Adipocyte (in vitro differentiated cells): ENCODE measurements around the gene ZNF507.

Source experiments
- DNase-seq: peaks from one replicate; pipeline ENCODE4 v3.0.0-alpha.2; 2015; ENCODE audit warnings: low read depth
- H3K27me3 ChIP-seq: replicated peaks from 2 replicates; pipeline ENCODE4 v1.7.0; 2013; ENCODE audit warnings: mild to moderate bottlenecking, low read length, moderate library complexity; ENCODE audit not compliant: control insufficient read depth, insufficient read depth
- H3K36me3 ChIP-seq: 2 replicates; pipeline ENCODE4 v1.7.0; 2013; ENCODE audit warnings: low read length, mild to moderate bottlenecking, moderate library complexity; ENCODE audit not compliant: control insufficient read depth, insufficient read depth, severe bottlenecking
- H3K4me1 ChIP-seq: 2 replicates; pipeline ENCODE4 v1.7.0; 2013; ENCODE audit warnings: mild to moderate bottlenecking, low read length, moderate library complexity; ENCODE audit not compliant: control insufficient read depth, insufficient read depth
- H3K4me3 ChIP-seq: 2 replicates; pipeline ENCODE4 v1.7.0; 2013; ENCODE audit warnings: mild to moderate bottlenecking, low read length, moderate library complexity
- H3K9ac ChIP-seq: 2 replicates; pipeline ENCODE4 v1.7.0; 2013; ENCODE audit warnings: mild to moderate bottlenecking, low read length, moderate library complexity
- H3K9me3 ChIP-seq: 2 replicates; pipeline ENCODE4 v1.7.0; 2013; ENCODE audit warnings: mild to moderate bottlenecking, low read length, moderate library complexity; ENCODE audit not compliant: control insufficient read depth

ZNF507 gene

DNA sequence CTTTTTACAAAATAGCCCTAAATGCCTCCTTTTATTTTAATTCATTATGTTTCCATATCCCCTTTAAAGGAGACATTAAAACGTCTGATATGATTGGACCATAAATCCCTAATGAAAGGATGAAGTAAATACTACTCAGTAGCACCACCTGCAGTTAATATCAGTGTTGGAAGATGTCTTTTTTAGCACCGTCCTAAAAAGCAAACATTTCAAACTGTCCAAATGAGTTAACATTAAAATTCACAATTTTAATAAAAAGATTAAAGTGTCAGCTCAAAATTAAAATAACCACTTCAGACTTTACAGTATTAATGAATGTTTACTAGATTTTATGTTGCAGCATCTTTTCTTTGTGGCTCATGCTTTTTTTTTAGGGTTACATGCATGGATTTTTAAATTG, 12.3 kb downstream of the ZNF507 start:
- no peak for DNase-seq
- Histone ChIP-seq H3K36me3 (peaks cover 94% of the 10 kb centered on the region), H3K9ac (no peak overlapping the region), H3K9me3 (no peaks in the 10 kb centered on the region), H3K4me1 (peaks cover 5% of the 10 kb centered on the region), H3K4me3 (no peak overlapping the region), H3K27me3 (no peaks in the 10 kb centered on the region)

DNA sequence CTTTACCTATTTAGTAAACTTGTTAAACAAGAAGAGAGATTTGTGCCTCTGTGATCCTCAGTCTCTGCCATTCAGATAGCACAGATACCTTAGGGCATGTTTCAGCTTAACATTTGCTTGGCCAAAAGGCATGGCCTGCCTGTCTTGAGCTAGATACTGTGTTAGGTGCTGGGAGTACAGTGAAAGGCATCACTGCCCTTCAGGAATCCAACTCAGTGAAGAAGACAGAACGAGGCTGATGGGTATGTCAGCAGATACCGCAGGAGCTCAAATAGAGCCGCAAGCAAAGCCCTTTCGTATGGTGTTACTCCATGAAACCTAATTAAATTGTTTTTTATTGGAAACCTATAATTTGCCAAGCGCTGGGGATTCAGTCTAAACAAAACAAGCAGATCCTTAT, 12.9 kb downstream of the ZNF507 start:
- Histone ChIP-seq H3K9me3 (no peaks in the 10 kb centered on the region), H3K27me3 (no peaks in the 10 kb centered on the region), H3K4me3 (no peak overlapping the region), H3K9ac (no peak overlapping the region), H3K4me1 (peaks cover 11% of the 10 kb centered on the region), H3K36me3 (peaks cover 92% of the 10 kb centered on the region)
- DNase-seq: no peak

DNA sequence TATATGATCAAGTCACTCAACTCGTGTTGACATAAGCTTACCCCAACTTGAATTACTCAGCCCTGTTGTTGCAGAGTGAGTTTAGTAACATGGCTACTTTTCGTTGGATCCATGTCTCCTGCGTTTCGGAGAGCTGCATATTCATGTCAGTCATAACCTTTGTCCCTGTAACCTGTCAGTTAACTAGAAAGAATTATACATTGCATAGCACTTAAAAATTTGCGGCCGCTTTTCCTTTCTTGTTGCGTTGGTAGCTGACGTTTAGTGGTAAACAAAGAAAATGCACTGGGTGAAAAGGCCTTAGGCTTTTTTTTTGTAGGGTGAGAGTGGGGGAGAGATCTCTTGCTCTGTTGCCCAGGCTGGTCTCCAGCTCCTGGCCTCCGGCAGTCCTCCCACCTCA, 14.2 kb downstream of the ZNF507 start:
- no peak overlapping the region for H3K9ac ChIP-seq
- H3K4me3 ChIP-seq: no peak overlapping the region
- no peak for DNase-seq
- no peaks in the 10 kb centered on the region for H3K9me3 ChIP-seq
- no peaks in the 10 kb centered on the region for H3K27me3 ChIP-seq
- peaks cover 84% of the 10 kb centered on the region for H3K36me3 ChIP-seq
- H3K4me1 ChIP-seq: peaks cover 19% of the 10 kb centered on the region

DNA sequence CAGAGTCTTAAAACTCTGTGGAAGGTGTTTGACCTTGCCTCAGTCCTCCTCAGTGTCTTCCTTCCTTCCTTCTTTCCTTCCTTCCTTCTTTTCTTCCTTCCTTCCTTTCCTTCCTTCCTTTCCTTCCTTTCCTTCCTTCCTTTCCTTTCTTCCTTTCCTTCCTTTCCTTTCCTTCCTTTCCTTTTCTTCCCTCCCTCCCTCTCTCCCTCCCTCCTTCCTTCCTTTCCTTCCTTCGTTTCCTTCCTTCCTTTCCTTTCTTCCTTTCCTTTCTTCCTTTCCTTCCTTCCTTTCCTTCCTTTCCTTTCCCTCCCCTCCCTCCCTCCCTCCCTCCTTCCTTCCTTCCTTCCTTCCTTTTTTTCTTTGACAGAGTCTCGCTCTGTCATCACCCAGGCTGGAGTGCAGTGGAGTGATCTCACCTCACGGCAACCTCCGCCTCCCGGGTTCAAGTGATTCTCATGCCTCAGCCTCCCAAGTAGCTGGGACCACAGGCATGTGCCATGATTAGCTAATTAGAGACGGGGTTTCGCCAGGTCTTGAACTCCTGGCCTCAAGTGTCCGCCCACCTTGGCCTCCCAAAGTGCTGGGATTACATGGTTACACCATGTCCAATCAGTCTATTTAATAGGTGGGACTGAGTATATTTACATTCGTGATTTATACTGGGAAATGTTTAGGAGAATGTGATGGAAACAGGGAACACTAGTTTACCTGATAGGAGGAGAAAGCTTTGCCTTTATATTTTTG, 16.3 kb downstream of the ZNF507 start:
- Histone ChIP-seq H3K9ac (no peak overlapping the region), H3K27me3 (no peaks in the 10 kb centered on the region), H3K9me3 (no peaks in the 10 kb centered on the region), H3K36me3 (peaks cover 82% of the 10 kb centered on the region), H3K4me1 (peaks cover 19% of the 10 kb centered on the region), H3K4me3 (no peak overlapping the region)
- DNase-seq: no peak

DNA sequence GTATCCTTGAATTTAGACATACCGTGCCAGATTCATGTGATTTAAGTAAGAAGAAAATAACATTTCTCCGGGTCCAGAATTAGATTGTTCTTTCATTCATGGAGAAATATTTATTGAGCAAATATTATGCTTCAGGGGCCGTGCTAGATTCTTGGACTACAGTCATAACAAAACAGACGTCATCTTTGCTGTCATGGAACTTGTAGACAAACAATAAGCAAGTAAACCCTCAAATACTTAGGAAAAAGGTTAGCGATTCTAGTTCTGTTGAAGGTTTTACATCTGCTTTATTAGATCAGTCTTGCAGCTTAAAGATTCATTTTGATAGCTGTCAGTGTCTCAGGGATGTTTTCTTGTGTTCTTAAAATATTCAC, 16.9 kb downstream of the ZNF507 start:
- Histone ChIP-seq H3K9me3 (no peaks in the 10 kb centered on the region), H3K36me3 (peaks cover 82% of the 10 kb centered on the region), H3K27me3 (no peaks in the 10 kb centered on the region), H3K9ac (no peak overlapping the region), H3K4me3 (no peak overlapping the region), H3K4me1 (peaks cover 21% of the 10 kb centered on the region)
- DNase-seq: no peak

DNA sequence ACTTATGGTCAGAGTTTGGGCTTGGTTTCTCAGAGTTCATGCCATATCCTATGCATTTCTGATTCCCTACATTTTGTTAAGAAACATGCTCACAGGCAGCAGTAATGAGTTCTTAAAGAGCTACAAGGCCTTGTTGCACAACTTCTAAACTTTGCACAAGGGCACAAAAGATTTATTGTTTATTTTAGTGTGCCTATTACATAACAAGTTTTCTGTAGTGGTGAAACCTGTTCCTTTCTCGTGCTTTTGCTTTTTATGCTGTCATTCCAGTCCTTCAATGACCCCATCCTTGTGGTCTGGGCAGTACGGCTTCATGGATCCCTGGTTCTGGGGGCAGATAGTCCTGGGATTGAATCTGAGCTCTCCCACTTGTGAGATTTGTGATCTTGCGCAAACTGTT, 17.8 kb downstream of the ZNF507 start:
- Histone ChIP-seq H3K9me3 (no peaks in the 10 kb centered on the region), H3K4me3 (no peak overlapping the region), H3K27me3 (no peaks in the 10 kb centered on the region), H3K36me3 (peaks cover 76% of the 10 kb centered on the region), H3K9ac (no peak overlapping the region), H3K4me1 (peaks cover 24% of the 10 kb centered on the region)
- peak; percentile 37 for DNase-seq

DNA sequence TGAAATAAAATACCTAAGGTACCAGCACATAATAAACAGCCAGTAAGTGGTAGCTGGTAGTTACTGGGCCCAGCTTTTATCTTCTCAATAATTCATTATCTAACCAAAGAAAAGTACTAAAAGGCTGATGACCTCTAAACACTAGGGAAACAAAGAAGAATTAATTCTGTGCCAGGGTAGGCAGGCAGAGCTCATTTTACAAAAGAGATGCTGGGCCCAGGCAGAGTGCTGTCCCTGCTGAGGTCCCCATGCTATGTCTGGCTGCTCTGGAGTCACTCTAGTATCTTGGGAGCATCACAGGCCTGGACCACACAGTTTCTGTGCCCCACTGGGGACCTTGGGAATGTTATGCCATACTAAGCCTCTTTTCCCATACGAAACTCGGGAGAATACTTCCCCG, 18.2 kb downstream of the ZNF507 start:
- Histone ChIP-seq H3K27me3 (no peaks in the 10 kb centered on the region), H3K4me3 (no peak overlapping the region), H3K9me3 (no peaks in the 10 kb centered on the region), H3K4me1 (peaks cover 24% of the 10 kb centered on the region), H3K36me3 (peaks cover 72% of the 10 kb centered on the region), H3K9ac (no peak overlapping the region)
- no peak for DNase-seq

DNA sequence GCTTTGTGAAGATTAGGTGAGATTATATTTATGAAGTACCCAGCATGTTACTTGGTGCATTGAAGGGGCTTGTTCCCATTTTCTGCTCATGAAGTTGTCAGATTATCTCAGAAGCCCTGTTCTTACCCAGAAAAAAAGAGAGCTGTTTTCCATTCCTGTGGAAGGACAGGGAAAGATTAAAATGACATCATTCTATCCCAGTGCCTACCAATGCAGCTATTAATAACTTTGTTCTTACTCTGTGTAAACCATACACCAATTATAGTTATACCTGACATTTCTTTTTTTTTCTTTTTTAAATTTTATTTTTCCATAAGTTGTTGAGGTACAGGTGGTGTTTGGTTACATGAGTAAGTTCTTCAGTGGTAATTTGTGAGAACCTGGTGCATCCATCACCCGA, 18.6 kb downstream of the ZNF507 start:
- H3K27me3 ChIP-seq: no peaks in the 10 kb centered on the region
- no peaks in the 10 kb centered on the region for H3K9me3 ChIP-seq
- DNase-seq: no peak
- peaks cover 24% of the 10 kb centered on the region for H3K4me1 ChIP-seq
- peaks cover 72% of the 10 kb centered on the region for H3K36me3 ChIP-seq
- H3K4me3 ChIP-seq: no peak overlapping the region
- no peak overlapping the region for H3K9ac ChIP-seq

DNA sequence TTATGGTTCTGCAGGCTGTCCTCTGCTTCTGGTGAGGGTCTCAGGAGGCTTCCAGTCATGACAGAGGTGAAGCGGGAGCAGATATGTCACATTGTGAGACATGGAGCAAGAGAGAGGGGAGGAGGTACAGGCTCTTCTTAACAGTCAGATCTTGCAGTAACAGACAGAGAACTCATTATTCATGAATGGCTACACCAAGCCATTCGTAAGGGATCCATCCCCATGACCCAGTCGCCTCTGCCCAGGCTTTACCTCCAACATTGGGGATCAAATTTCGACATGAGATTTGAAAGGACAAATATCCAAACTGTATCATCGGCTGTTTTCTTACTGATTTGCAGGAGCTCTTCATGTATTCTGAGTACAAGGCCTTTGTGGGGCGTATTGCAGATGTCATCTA, 21.7 kb downstream of the ZNF507 start:
- H3K4me1 ChIP-seq: peaks cover 24% of the 10 kb centered on the region

DNA sequence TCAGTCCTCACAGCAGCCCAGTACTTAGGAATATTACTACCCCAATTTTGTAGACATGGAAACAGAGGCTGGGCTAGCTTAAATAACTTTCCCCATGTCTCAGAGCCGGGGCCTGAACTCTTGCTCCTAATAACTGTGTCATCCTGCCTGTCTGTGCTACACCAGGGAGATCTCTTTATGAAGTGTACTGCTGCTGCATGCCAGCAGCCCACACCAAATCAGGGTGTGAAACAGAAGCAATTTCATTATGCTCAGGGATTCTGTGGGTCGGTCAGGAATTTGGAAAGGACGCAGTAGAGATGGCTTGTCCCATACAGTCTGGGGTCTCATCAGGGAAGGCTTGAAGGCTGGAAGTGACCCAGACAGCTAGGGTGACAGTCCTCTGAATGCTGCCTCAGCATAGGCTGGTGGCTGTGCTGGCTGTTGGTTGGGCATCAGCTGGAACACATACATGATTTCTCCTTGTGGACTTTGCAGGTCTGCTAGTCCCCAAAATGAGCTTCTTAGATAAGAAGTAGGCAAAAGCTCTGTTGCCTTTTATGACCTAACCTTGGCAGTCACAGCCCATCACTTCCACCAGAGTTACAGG, 22.6 kb downstream of the ZNF507 start:
- H3K36me3 ChIP-seq: peaks cover 61% of the 10 kb centered on the region

More for the DNA sequence above, 21.7 kb downstream of the ZNF507 start:
- H3K27me3 ChIP-seq: no peaks in the 10 kb centered on the region
- H3K9me3 ChIP-seq: no peaks in the 10 kb centered on the region
- no peak overlapping the region for H3K9ac ChIP-seq
- DNase-seq: no peak
- H3K4me3 ChIP-seq: no peak overlapping the region
- peaks cover 60% of the 10 kb centered on the region for H3K36me3 ChIP-seq

DNA sequence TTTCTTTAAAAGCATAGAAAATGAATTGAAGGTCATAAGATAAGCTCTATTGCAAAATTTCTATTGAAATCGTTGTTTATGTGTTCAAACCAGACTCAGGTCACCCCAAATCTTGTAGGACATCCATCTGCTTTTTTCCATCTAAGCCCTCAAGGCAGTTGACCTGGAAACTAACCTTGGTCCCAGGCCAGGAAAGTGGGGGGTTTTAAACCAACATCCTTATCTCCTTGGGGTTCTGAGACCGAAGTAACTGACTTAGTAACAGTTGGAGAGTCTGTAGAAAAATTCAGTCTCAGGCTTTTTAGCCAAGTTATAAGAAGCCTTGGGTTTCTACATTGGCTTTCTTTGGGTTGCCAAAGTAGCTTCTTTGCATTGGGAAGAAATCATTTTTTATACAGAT, 23.4 kb downstream of the ZNF507 start:
- Histone ChIP-seq H3K27me3 (no peaks in the 10 kb centered on the region), H3K36me3 (peaks cover 59% of the 10 kb centered on the region), H3K9me3 (no peaks in the 10 kb centered on the region), H3K4me1 (peaks cover 19% of the 10 kb centered on the region), H3K9ac (no peak overlapping the region), H3K4me3 (no peak overlapping the region)
- DNase-seq: no peak

More for the DNA sequence above, 22.6 kb downstream of the ZNF507 start:
- no peak overlapping the region for H3K9ac ChIP-seq
- H3K4me1 ChIP-seq: peaks cover 20% of the 10 kb centered on the region
- no peak for DNase-seq
- no peaks in the 10 kb centered on the region for H3K27me3 ChIP-seq
- H3K4me3 ChIP-seq: no peak overlapping the region
- H3K9me3 ChIP-seq: no peaks in the 10 kb centered on the region
